Right atrium auricular region (tissue), 2 donors: ENCODE results near the gene RIC3. TPM values are rescaled to one million over a fixed set of nuclear protein-coding genes. Genes with fewer than 3 reads are reported as not detected.
A peak's percentile ranks its signal among the peaks of the same experiment; 100 is the strongest.

Source experiments
- DNase-seq: peaks from one replicate; pipeline ENCODE4 v3.0.0-alpha.2; 2019; ENCODE audit warnings: low spot score
- H3K27ac ChIP-seq, 2 donors: fragments of 200-600 bp; sonication (generic); 1 replicate in 1 of 2; 2 replicates in 1 of 2; pipeline ENCODE4 v1.5.1; 2016 to 2019
- H3K27me3 ChIP-seq, 2 donors: fragments of 200-600 bp; sonication (generic); one replicate each; pipeline versions ENCODE4 v1.5.1 to v1.6.0; 2017 to 2019
- H3K36me3 ChIP-seq: fragments of 200-600 bp; sonication (generic); one replicate; pipeline ENCODE4 v1.5.1; 2016
- H3K4me1 ChIP-seq, 2 donors: fragments of 200-600 bp; sonication (generic); one replicate each; pipeline versions ENCODE4 v1.5.1 to v1.6.0; 2017 to 2019
- H3K4me3 ChIP-seq, 2 donors: fragments of 200-600 bp; sonication (generic); 1 replicate in 1 of 2; 2 replicates in 1 of 2; pipeline ENCODE4 v1.5.1; 2017 to 2019; ENCODE audit warnings: mild to moderate bottlenecking in 1 of 2, moderate library complexity in 1 of 2
- H3K9me3 ChIP-seq, 2 donors: fragments of 200-600 bp; sonication (generic); one replicate each; pipeline ENCODE4 v1.5.1; 2019
- total RNA-seq, 2 donors: library from RNA; depleted of rRNA; stranded (reverse); fragments of >200 nt; gene quantifications; one replicate each; pipeline ENCODE4 v1.1.0, GENCODE V29; 2016
- TF ChIP-seq, protein P1 (sequence below), 2 donors: fragments of 200-600 bp; sonication (generic); IDR thresholded peaks; one replicate each; pipeline ENCODE4 v1.5.1; 2019; ENCODE audit warnings: antibody characterized with exemption in 2 of 2

RIC3 gene
- total RNA-seq, 2 donors from 2014 or later, result 7.9 to 8.5 TPM

DNA sequence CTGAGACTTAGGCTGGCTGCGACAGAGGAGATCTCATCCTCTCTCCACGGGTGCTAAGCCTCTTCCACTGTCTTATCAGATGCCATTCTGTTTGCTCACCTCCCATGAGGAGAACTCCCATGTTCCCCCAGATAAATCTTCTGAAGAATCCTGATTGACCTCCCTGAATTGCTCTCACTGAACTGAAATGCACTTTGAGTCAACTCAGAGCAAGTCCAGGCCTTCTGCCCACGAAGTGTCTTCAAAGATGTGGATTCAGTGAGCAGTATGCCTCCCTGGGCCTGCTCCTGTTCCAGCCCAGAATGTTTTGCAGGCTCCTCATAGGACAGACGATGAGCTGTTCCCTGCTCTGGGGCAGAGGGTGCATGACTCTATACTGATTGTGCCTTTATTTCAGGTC is 70.5 kb downstream of the RIC3 start:
- Histone ChIP-seq H3K4me3 (no peak overlapping the region), H3K36me3 (peaks cover 45% of the 10 kb centered on the region), H3K4me1 (peaks cover 0 to under 1% of the 10 kb centered on the region in 2 donors), H3K27me3 (no peaks in the 10 kb centered on the region), H3K9me3 (no peaks in the 10 kb centered on the region), H3K27ac (no peak overlapping the region)
- DNase-seq, result peak; percentile 44
- TF ChIP-seq, protein P1, sequence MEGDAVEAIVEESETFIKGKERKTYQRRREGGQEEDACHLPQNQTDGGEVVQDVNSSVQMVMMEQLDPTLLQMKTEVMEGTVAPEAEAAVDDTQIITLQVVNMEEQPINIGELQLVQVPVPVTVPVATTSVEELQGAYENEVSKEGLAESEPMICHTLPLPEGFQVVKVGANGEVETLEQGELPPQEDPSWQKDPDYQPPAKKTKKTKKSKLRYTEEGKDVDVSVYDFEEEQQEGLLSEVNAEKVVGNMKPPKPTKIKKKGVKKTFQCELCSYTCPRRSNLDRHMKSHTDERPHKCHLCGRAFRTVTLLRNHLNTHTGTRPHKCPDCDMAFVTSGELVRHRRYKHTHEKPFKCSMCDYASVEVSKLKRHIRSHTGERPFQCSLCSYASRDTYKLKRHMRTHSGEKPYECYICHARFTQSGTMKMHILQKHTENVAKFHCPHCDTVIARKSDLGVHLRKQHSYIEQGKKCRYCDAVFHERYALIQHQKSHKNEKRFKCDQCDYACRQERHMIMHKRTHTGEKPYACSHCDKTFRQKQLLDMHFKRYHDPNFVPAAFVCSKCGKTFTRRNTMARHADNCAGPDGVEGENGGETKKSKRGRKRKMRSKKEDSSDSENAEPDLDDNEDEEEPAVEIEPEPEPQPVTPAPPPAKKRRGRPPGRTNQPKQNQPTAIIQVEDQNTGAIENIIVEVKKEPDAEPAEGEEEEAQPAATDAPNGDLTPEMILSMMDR (IDR thresholded peaks at IDR 0.05), result no peak

DNA sequence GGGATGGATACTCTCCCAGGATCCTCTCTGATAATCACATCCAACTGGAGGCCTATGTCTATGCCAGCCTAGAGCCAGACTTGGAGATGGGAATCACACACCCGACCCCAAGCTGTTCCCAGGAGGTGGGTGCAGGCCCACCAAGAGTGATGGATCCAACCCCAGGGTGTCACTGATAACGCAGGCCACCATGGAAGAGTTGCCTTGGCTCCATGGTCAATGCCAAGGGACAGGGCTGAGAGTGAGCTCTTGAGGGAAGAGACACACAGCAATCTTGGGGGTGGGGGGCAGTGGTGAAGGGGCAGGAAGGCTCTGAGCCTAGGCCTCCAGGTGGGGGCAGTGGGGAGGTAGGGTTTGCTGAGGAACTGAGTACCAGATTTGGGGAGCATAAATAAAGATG is 70.9 kb downstream of the RIC3 start:
- TF ChIP-seq, protein P1 (IDR thresholded peaks at IDR 0.05), result no peak
- H3K36me3 ChIP-seq, result peaks cover 45% of the 10 kb centered on the region
- no peak overlapping the region for H3K27ac ChIP-seq
- H3K27me3 ChIP-seq, result no peaks in the 10 kb centered on the region
- peaks cover 0 to 5% of the 10 kb centered on the region in 2 donors for H3K4me1 ChIP-seq
- no peak for DNase-seq
- H3K4me3 ChIP-seq, result no peak overlapping the region
- H3K9me3 ChIP-seq, result no peaks in the 10 kb centered on the region

DNA sequence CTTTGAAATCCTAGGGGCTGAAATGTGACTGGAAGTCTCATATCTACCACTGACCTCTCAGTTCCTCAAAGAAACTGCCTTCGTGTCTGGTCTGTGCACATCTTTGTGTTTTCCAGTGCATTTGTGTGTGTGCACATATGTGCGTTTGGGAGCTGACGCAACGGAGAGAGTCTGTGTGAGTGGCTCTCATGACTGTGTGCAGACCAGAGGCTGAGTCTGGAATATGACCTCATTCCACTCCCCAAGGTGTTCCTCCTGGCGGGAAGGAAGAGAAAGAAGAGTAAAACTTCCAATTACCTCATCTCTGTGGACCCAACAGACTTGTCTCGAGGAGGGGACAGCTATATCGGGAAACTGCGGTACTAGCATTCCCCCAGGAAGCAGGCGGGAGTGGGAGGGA is 71.4 kb downstream of the RIC3 start:
- H3K4me1 ChIP-seq, result peaks cover 0 to 9% of the 10 kb centered on the region in 2 donors
- TF ChIP-seq, protein P1 (IDR thresholded peaks at IDR 0.05), result no peak
- no peaks in the 10 kb centered on the region for H3K27me3 ChIP-seq
- no peaks in the 10 kb centered on the region for H3K9me3 ChIP-seq
- H3K36me3 ChIP-seq, result peaks cover 43% of the 10 kb centered on the region
- peak; percentile 5 for DNase-seq
- no peak overlapping the region for H3K4me3 ChIP-seq
- no peak overlapping the region for H3K27ac ChIP-seq

DNA sequence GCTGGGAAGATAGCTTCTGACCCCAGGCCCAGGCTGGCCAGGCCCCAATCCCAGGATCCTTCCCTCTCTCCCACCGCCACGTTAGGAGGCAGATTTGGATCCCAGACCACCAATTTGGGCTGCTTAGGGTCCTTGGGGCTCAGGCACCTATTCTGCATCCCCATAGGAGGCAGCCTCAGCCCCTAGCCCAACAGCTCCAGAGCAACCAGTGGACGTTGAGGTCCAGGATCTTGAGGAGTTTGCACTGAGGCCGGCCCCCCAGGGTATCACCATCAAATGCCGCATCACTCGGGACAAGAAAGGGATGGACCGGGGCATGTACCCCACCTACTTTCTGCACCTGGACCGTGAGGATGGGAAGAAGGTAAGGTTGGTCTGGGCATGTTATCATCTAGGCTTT is 71.8 kb downstream of the RIC3 start:
- no peaks in the 10 kb centered on the region for H3K9me3 ChIP-seq
- peak; percentile 48 for DNase-seq
- H3K27ac ChIP-seq, result no peak overlapping the region
- H3K4me1 ChIP-seq, result peaks cover 0 to 13% of the 10 kb centered on the region in 2 donors
- peaks cover 39% of the 10 kb centered on the region for H3K36me3 ChIP-seq
- H3K4me3 ChIP-seq, result no peak overlapping the region
- TF ChIP-seq, protein P1 (IDR thresholded peaks at IDR 0.05), result no peak
- no peaks in the 10 kb centered on the region for H3K27me3 ChIP-seq

DNA sequence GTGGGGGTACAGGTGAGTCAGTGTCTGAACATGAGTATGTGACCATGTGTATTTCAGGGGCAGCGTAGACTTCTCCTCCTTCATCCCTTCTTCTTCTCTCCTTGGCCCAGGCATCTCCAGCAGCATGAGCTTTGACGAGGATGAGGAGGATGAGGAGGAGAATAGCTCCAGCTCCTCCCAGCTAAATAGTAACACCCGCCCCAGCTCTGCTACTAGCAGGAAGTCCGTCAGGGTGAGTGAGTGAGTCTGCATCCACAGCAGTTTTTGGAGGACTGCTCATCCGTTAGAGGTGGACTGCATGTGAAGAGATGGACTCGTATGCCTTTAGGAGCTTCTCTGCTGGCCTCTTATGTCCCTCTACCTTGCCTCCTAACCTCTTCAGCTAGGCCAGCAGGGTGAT is 72.2 kb downstream of the RIC3 start:
- TF ChIP-seq, protein P1 (IDR thresholded peaks at IDR 0.05), result no peak
- Histone ChIP-seq H3K27me3 (no peaks in the 10 kb centered on the region), H3K4me1 (peaks cover 0 to 13% of the 10 kb centered on the region in 2 donors), H3K4me3 (no peak overlapping the region), H3K36me3 (peaks cover 34% of the 10 kb centered on the region), H3K27ac (no peak overlapping the region), H3K9me3 (no peaks in the 10 kb centered on the region)
- peak; percentile 18 for DNase-seq

DNA sequence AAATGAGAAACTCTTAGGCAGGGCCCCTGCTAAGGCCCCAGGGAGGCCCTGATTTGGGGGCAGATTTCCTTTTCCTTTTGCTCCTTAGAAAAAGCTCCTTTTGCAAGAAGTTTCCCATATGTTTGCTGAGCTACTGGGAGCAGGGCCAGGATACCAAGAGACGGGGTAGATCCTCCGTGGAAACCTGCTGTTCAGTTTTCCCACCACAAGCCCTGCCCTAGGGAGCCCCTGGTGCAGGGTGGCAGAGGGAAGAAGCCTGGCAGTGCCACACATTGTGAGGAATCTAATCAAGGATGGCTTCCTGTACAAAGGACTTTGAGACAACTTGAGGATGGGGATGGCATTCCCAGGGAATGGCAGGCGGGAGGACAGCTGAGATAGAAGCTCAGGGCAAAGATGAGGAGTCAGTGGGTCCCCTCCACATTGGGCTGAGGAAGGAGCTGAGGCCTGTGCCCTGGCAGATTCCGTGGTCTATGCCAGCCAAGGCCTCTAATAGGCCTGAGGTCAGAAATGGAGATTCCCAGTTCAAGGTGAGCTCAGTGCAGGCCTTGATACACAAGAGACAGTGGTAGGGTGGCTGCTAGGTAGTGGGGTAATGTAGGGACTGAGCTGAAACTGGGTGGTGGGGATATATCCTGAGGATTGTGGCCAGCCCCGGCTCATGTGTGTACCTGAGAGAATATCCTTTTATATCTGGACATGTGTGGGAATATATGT is 72.9 kb downstream of the RIC3 start:
- TF ChIP-seq, protein P1 (IDR thresholded peaks at IDR 0.05), result no peak
- Histone ChIP-seq H3K27ac (no peak overlapping the region), H3K4me3 (no peak overlapping the region), H3K4me1 (peaks cover 0 to 13% of the 10 kb centered on the region in 2 donors), H3K36me3 (peaks cover 33% of the 10 kb centered on the region), H3K9me3 (no peaks in the 10 kb centered on the region), H3K27me3 (no peaks in the 10 kb centered on the region)
- peak; percentile 13 for DNase-seq
